ENCODE measurements around the gene PYGO2.

Gene PYGO2

DNA sequence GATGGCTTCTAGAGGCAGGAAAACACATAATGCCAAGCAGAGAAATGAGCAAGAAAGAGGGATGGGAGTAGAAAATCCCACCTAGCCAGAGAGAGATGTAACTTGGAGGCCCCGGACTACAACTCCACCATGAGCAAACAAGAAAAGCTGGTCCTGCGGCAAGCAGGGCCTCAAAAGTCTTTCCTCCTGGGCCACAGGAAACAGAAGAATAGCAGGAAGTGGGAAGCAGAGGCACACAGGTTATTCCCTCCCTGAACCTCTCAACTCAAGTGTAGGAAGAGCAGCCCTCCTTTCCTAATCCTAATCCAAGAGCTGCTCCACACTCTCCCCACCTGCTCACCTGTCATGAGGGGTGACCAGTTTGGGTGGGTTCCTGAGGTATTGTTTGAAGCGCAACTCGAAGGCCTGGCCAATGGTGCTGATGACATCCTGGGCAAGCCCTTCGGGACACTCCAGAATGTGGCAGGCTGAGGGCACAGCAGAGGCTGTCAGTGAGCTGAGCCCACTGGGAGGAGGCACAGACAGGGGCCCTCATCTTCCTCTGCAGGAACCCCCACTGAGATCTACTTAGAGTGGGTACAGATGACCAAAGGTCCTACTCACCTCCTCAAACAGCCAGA, 5.9 kb upstream of the PYGO2 start:
- H3K4me1 ChIP-seq (ENCODE audit: insufficient read depth, low read length) = peaks cover 8% of the 10 kb centered on the region
- H3K36me3 ChIP-seq (ENCODE audit: insufficient read depth, low read length) = peaks cover 43% of the 10 kb centered on the region
- no peak overlapping the region for H3K9ac ChIP-seq (ENCODE audit: low read depth, low read length)

DNA sequence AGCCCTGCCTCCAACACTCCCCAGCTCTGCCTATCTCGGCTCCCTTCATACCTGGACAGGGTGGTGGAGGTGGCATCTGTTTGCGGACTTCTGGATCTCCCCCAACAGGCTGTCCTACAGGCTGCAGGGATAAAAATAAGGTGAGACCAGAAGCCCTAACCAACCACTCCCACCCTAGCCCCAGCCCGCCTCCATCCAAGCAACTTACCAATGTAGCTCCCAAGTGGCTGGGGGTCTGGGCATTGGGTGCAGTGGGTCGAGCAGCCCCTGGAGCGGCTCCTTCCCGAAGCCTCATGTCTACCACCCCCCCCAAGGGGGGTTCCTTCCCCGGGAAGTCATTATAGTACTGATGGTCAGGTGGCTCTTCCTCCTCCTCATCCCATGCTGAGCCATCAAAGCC, 4.5 kb upstream of the PYGO2 start:
- Histone ChIP-seq H3K9me3 (ENCODE audit: control insufficient read depth, insufficient read depth, low read length) (no peaks in the 10 kb centered on the region), H3K36me3 (ENCODE audit: insufficient read depth, low read length) (peaks cover 43% of the 10 kb centered on the region), H3K4me1 (ENCODE audit: insufficient read depth, low read length) (peaks cover 4% of the 10 kb centered on the region; the same call in 1 of the 2 replicates), H3K9ac (ENCODE audit: low read depth, low read length) (no peak overlapping the region)

More for the DNA sequence above, 5.9 kb upstream of the PYGO2 start:
- no peaks in the 10 kb centered on the region for H3K9me3 ChIP-seq (ENCODE audit: control insufficient read depth, insufficient read depth, low read length)

DNA sequence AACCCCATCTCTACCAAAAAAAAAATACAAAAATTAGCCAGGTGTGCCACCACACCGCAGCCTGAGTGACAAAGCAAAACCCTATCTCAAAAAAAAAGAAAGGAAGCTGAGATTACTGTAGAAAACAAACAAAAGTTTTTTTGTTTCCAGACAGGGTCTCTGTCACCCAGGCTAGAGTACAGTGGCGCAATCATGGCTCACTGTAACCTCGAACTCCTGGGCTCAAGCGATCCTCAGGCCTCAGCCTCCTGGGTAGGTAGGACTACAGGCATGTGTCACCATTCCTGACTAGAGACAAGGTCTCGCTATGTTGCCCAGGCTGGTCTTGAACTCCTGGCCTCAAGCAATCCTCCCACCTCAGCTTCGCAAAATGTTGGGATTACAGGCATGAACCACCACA, 2.8 kb upstream of the PYGO2 start:
- Histone ChIP-seq H3K36me3 (ENCODE audit: insufficient read depth, low read length) (peaks cover 43% of the 10 kb centered on the region), H3K9me3 (ENCODE audit: control insufficient read depth, insufficient read depth, low read length) (no peaks in the 10 kb centered on the region), H3K9ac (ENCODE audit: low read depth, low read length) (no peak overlapping the region), H3K4me1 (ENCODE audit: insufficient read depth, low read length) (peaks cover 4% of the 10 kb centered on the region; the same call in 1 of the 2 replicates)

DNA sequence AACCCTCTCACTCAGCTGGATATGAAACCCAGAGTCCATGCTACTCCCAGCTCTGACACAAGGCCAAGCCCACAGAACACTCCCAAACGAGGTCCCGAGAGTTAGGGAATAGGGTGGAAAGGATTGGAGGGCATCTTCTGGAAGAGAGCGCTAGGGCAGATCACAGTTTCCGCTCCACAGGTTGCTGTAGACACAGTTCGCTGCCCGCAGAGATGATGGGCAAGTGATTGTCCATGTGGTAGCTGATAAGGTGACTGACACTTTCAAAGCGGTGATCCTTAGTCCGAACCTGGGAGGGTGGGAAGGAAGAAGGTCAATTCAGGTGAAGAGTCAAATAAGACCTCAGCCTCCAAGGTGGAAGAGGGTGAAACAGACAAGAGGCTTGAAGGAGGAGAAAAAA, 2.1 kb upstream of the PYGO2 start:
- H3K9ac ChIP-seq (ENCODE audit: low read depth, low read length) = no peak overlapping the region

DNA sequence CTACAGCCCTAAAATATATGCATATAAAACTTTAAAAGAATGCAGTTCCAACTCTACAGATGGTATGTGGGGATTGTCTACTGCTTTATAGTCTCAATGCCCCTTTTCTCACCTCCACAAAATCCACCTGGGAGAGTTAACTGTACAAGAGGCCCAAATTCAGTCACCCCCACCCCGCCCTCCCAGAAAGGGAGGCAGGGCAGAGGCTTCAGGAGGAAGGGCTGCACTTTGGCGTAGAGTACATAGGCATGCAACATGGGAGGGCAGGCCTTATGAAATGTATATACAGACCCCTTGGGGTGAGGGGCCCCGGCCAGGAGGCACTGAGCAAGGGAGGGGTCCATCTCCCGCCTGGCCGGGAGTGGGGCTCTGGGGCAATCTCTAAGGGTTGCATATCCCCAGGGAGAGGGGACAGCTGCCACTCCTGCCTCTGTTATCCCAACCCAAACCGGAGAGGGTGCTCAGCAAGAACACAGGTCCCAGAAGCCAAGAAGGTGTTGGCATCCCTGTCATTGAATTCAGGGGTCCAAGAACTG, 1.3 kb upstream of the PYGO2 start:
- Histone ChIP-seq H3K36me3 (ENCODE audit: insufficient read depth, low read length) (peaks cover 39% of the 10 kb centered on the region), H3K9me3 (ENCODE audit: control insufficient read depth, insufficient read depth, low read length) (no peaks in the 10 kb centered on the region), H3K9ac (ENCODE audit: low read depth, low read length) (0 out of 2 replicates have a peak overlapping the region, but pooled peaks have one; percentile 99)

More for the DNA sequence above, 2.1 kb upstream of the PYGO2 start:
- Histone ChIP-seq H3K4me1 (ENCODE audit: insufficient read depth, low read length) (peaks cover 4% of the 10 kb centered on the region; the same call in 1 of the 2 replicates), H3K36me3 (ENCODE audit: insufficient read depth, low read length) (peaks cover 43% of the 10 kb centered on the region), H3K9me3 (ENCODE audit: control insufficient read depth, insufficient read depth, low read length) (no peaks in the 10 kb centered on the region)

DNA sequence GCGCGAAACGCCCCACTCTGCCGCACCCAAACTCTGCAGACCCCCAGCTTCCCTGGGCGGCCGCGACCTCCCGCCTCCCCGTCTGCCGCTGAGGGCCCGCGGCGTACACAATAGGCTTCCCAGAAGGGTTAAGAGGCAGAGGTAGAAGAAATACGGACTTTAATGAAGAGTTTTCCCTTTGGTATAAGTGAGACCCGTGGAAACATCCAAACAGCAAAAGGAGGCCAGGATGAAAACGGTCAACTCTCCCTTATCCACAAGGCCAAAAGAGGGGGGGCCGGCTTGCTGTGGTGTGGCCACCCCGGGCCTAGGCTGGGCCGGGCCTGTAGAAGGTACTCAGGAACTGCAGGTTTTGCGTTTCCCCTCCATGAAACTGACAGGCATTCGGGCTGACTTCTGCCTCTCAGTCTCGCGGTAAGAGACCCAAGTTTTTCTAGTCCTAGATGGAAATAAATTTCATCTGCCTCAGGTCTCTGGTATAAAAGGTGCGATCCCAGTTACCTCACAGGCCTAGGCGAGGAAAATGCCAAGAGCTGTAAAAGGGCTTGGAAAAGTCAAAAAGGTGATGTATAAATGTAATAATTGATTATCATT, 671 bp upstream of the PYGO2 start:
- H3K4me1 ChIP-seq (ENCODE audit: insufficient read depth, low read length) = peaks cover 5% of the 10 kb centered on the region; the same call in 1 of the 2 replicates
- H3K9me3 ChIP-seq (ENCODE audit: control insufficient read depth, insufficient read depth, low read length) = no peaks in the 10 kb centered on the region
- peak overlapping the region; percentile 99 for H3K9ac ChIP-seq (ENCODE audit: low read depth, low read length)
- peaks cover 32% of the 10 kb centered on the region for H3K36me3 ChIP-seq (ENCODE audit: insufficient read depth, low read length)

More for the DNA sequence above, 1.3 kb upstream of the PYGO2 start:
- peaks cover 4% of the 10 kb centered on the region; the same call in 1 of the 2 replicates for H3K4me1 ChIP-seq (ENCODE audit: insufficient read depth, low read length)

DNA sequence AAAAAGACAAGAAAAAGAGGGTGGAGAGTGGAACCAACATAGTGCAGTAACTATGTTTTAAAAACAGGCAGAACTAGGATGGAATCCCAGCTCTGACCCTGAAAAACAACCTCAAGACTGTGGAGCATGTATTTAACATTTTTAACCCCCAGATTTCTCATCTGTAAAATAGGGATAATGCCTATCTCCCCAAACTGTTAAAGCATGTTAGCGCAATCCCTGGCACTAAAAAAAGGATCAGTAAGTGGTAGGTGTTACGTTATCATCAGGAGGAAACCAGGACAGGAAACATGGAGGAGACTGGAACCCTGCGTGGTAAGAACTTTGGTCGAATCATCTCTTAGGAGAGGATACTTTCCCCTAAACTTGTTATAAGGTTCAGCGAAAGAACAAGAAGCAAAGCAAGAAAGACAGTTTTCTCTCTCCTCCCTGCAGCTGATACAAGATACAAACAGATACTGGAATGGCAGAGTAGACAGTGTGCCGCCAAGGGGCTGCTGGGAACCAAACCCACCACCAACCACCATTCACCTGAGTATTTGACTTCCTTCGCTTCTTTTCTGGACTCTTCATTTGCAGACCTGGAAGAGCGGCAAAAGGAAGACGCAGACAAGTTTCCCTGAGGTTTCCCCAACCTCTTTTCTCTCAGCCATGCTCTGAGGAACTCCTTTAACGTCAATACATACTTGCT, 991 bp downstream of the PYGO2 start:
- Histone ChIP-seq H3K4me1 (ENCODE audit: insufficient read depth, low read length) (peaks cover 9% of the 10 kb centered on the region; the same call in 1 of the 2 replicates), H3K9ac (ENCODE audit: low read depth, low read length) (peak overlapping the region; percentile 99), H3K9me3 (ENCODE audit: control insufficient read depth, insufficient read depth, low read length) (no peaks in the 10 kb centered on the region), H3K36me3 (ENCODE audit: insufficient read depth, low read length) (peaks cover 20% of the 10 kb centered on the region)

DNA sequence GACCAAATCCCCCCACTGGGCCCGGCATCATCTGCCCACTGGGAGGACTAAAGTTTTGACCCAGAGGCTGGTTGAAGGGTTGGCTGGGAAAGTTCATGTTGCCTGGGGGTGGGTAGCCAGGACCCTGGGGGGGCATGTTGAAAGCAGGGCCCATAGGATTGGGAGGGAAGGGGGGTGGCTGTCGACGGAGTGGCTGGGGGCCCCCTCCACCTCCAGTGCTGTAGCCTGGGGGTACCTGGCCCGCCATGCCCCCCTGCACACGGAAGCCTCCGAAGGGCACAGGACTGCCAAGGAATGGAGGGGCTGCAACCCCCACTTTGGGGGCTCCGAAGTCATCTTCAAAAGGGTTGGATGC, 2.2 kb downstream of the PYGO2 start:
- Histone ChIP-seq H3K36me3 (ENCODE audit: insufficient read depth, low read length) (peaks cover 11% of the 10 kb centered on the region; the same call in 1 of the 2 replicates), H3K9ac (ENCODE audit: low read depth, low read length) (no peak overlapping the region)

DNA sequence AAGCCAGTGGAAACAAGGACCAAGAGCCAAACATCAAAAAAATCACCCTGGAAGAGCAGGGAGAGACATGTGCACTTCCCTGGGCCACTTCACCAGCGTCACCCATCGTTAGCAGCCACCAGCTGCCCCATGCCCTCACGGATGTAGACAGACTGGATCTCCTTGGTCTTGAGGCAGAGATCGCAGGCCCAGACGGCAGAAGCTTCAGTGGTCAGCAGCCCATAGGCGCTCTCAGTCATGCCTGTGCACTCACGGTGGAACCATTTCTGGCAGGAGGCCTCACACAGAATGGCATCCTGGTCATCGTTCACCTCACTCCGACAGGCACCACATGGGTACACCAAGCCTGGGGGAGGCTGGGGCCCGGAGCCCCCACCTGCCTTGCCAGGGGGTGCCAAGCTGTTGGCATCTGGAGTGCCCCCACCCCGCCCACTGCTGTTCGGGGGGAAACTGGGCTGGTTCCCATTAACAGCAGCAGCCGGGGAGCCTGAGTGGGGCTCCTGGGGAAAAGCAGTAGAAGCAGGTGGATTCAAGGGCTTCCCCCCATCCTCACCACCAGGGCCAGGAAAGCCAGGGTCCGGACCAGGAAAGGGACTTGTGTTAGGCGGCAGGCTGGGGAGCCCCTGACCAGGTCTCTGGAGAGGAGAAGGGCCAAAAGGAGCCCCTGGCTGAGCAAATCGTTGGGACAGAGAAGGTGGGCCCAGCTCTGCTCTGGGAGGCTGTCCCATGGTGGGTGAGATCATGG, 2.7 kb downstream of the PYGO2 start:
- Histone ChIP-seq H3K36me3 (ENCODE audit: insufficient read depth, low read length) (peaks cover 7% of the 10 kb centered on the region; the same call in 1 of the 2 replicates), H3K9me3 (ENCODE audit: control insufficient read depth, insufficient read depth, low read length) (no peaks in the 10 kb centered on the region), H3K9ac (ENCODE audit: low read depth, low read length) (no peak overlapping the region), H3K4me1 (ENCODE audit: insufficient read depth, low read length) (peaks cover 16% of the 10 kb centered on the region)

More for the DNA sequence above, 2.2 kb downstream of the PYGO2 start:
- H3K9me3 ChIP-seq (ENCODE audit: control insufficient read depth, insufficient read depth, low read length) = no peaks in the 10 kb centered on the region
- H3K4me1 ChIP-seq (ENCODE audit: insufficient read depth, low read length) = peaks cover 16% of the 10 kb centered on the region

DNA sequence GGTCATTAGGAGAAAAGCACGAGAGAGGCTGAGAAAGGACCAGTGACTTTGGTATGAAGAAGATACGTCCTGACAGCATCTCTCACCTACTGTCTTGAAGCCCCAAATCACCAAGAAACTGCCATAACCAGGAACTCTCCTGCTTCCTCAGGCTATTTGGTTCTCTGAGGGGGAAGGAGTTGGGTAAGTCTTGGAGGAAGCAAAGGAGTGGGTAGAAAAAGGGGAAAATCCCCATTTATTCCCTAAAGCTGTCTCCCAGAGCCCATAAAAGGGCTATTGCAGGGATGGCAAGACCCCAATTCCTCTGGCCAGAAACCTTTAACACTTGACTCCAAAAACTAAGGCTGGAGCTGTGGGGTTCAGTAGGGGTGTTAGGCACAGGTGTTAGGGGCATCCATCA, 3.5 kb downstream of the PYGO2 start:
- Histone ChIP-seq H3K9me3 (ENCODE audit: control insufficient read depth, insufficient read depth, low read length) (no peaks in the 10 kb centered on the region), H3K4me1 (ENCODE audit: insufficient read depth, low read length) (peaks cover 16% of the 10 kb centered on the region), H3K9ac (ENCODE audit: low read depth, low read length) (no peak overlapping the region), H3K36me3 (ENCODE audit: insufficient read depth, low read length) (no peaks in the 10 kb centered on the region)

DNA sequence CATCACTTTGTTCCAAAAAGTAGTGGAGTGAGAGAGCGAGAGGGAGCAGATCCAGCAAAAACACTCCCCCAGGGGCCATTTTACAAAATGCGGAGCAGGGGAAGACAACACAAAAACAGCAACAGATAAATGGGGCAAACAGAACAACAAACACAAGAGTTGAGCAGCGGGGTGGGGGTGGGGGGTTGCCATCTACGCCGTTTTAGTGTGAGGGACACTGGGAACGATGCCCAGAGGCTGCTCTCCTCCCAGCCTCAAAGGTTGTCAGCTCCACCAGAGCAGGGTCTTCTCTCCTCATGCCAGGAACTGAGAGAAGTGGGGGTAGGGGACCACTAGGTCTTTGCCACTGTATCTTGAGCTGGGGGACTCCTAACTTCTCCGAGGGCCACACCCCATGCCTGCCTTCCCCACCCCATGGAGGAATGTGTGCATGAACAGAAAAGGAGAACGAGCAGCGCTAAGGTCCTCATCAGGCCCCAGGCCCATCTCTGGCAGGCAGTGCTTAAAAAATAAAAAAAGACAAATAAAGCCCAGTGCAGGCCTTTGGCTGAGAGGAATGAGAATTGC, 4.4 kb downstream of the PYGO2 start:
- H3K9ac ChIP-seq (ENCODE audit: low read depth, low read length) = no peak overlapping the region; the same call in 1 of the 2 replicates
- H3K9me3 ChIP-seq (ENCODE audit: control insufficient read depth, insufficient read depth, low read length) = no peaks in the 10 kb centered on the region
- H3K4me1 ChIP-seq (ENCODE audit: insufficient read depth, low read length) = peaks cover 12% of the 10 kb centered on the region
- H3K36me3 ChIP-seq (ENCODE audit: insufficient read depth, low read length) = no peaks in the 10 kb centered on the region

DNA sequence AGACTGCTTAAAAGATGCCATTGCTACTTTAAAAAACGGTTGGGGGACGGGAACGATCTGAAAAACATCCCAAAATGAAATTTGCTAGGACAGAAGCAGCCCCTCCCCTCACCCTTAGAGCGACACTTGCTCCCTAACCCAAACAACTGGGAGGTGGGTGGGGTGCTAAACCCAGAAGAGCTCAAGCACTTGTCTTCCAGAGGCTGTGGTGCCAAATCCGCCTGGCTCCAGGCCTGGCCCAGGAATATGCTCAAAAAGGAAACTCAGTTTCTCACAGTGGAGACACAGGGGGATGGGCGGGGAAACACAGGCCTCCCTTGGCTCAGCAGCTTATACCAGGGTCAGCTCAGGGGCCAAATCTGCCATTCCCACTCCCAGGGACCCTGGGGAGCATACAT, 5.0 kb downstream of the PYGO2 start:
- H3K4me1 ChIP-seq (ENCODE audit: insufficient read depth, low read length) = peaks cover 12% of the 10 kb centered on the region

DNA sequence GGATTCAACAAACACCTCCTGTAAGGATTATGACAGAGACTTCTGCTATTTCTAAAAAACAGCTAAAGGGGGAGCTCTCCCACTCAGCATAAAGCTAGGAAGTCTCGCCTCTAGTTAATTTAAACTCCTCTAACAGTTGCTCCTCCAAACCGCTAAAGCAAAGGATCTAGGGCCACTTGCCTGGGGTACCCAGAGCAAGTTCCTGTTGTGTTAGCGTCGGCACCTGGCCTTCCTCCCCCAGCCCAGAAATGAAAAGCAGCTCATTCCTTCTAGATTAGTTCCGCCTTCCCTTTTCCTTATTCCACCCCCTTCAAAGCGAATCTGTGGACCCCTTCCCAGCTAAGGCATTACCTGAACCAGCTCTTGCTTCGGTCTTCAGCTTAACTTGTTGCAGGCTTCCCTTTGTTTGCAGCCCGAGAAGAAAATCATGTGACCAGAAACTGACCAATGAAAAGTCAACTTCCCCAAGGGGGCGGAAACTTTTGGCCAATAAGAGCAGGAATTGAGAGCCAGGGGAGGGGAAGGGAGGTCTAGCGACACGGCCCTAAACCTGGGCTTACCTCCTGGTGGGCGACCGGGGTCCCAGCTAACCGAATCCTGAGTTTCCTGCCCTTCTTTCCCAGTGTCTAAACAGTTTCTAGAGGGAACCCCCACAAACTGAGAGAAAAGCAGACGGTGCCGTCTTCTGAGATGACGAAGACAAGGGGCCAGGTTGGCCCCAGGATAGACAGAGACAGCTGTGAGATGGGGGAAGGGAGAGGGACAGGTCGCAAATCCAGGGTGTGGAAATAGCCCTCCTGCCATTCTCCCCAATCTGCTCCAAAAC, 5.7 kb downstream of the PYGO2 start, which contains the start of gene PBXIP1:
Gene PBXIP1, minus strand, starts transcription at position 382 of the 826 bp plus-strand sequence. CDS start 2,378 bp downstream, outside the sequence.
- Histone ChIP-seq H3K36me3 (ENCODE audit: insufficient read depth, low read length) (no peaks in the 10 kb centered on the region), H3K4me1 (ENCODE audit: insufficient read depth, low read length) (peaks cover 12% of the 10 kb centered on the region), H3K9me3 (ENCODE audit: control insufficient read depth, insufficient read depth, low read length) (no peaks in the 10 kb centered on the region), H3K9ac (ENCODE audit: low read depth, low read length) (peak within 1 kb of the TSS; percentile 64)

More for the DNA sequence above, 5.0 kb downstream of the PYGO2 start:
- H3K9ac ChIP-seq (ENCODE audit: low read depth, low read length) = peak overlapping the region; percentile 64; the same call in 1 of the 2 replicates
- no peaks in the 10 kb centered on the region for H3K36me3 ChIP-seq (ENCODE audit: insufficient read depth, low read length)
- H3K9me3 ChIP-seq (ENCODE audit: control insufficient read depth, insufficient read depth, low read length) = no peaks in the 10 kb centered on the region

All from ES-I3 (cell line).